Osteocyte (in vitro differentiated cells): ENCODE data around the gene IQSEC1. TPM values are rescaled to one million over a fixed set of nuclear protein-coding genes. Genes with fewer than 3 reads are reported as not detected.

ENCODE experiments used
- DNase-seq: peaks from one replicate; pipeline ENCODE4 v3.0.0; 2021; ENCODE audit warnings: mixed read lengths; ENCODE audit not compliant: unreplicated experiment; ENCODE audit errors: extremely low spot score
- H3K27ac Mint-ChIP-seq: one replicate; pipeline ENCODE4 v1.8.0; 2021; ENCODE audit warnings: mild to moderate bottlenecking, mixed read lengths; ENCODE audit not compliant: unreplicated experiment
- H3K27me3 Mint-ChIP-seq: one replicate; pipeline ENCODE4 v1.8.0; 2021; ENCODE audit warnings: mixed read lengths; ENCODE audit not compliant: unreplicated experiment
- H3K36me3 Mint-ChIP-seq: one replicate; pipeline ENCODE4 v1.8.0; 2021; ENCODE audit warnings: mixed read lengths; ENCODE audit not compliant: unreplicated experiment
- H3K4me1 Mint-ChIP-seq: one replicate; pipeline ENCODE4 v1.8.0; 2021; ENCODE audit warnings: mixed read lengths; ENCODE audit not compliant: unreplicated experiment
- H3K4me3 Mint-ChIP-seq: one replicate; pipeline ENCODE4 v1.8.0; 2021; ENCODE audit warnings: mild to moderate bottlenecking, moderate library complexity, mixed read lengths; ENCODE audit not compliant: unreplicated experiment
- H3K9me3 Mint-ChIP-seq: one replicate; pipeline ENCODE4 v1.8.0; 2021; ENCODE audit warnings: mixed read lengths; ENCODE audit not compliant: unreplicated experiment
- CTCF ChIP-seq: fragments of 200-600 bp; sonication (generic); IDR thresholded peaks from 2 replicates; pipeline ENCODE4 v1.5.0; 2021; ENCODE audit warnings: antibody characterized with exemption, mild to moderate bottlenecking, moderate library complexity
- total RNA-seq: library from RNA; stranded (reverse); gene quantifications from 2 replicates; pipeline ENCODE4 v1.2.1, GENCODE V29; 2021

IQSEC1 gene
- total RNA-seq, 1 donor from 2014 or later = 37.9 TPM

- Mint-ChIP-seq H3K9me3 (no peaks in the 10 kb centered on the region), H3K27me3 (peaks cover 33% of the 10 kb centered on the region), H3K4me1 (no peaks in the 10 kb centered on the region), H3K36me3 (no peaks in the 10 kb centered on the region), H3K4me3 (no peak overlapping the region), H3K27ac (no peak overlapping the region)
- no peak for TF ChIP-seq CTCF
- DNase-seq = no peak
Observed at GRCh38 chr3:13120289-13120927, 47.2 kb upstream of the IQSEC1 start.

GRCh38 chr3:13119471-13120220, 46.4 kb upstream of the IQSEC1 start:
- no peaks in the 10 kb centered on the region for H3K36me3 Mint-ChIP-seq
- H3K27ac Mint-ChIP-seq = no peak overlapping the region
- H3K4me3 Mint-ChIP-seq = no peak overlapping the region
- H3K4me1 Mint-ChIP-seq = no peaks in the 10 kb centered on the region
- TF ChIP-seq CTCF = no peak
- H3K9me3 Mint-ChIP-seq = no peaks in the 10 kb centered on the region
- H3K27me3 Mint-ChIP-seq = peaks cover 38% of the 10 kb centered on the region
- no peak for DNase-seq

- no peak for TF ChIP-seq CTCF
- H3K4me1 Mint-ChIP-seq = no peaks in the 10 kb centered on the region
- H3K27ac Mint-ChIP-seq = no peak overlapping the region
- no peak overlapping the region for H3K4me3 Mint-ChIP-seq
- H3K9me3 Mint-ChIP-seq = no peaks in the 10 kb centered on the region
- H3K36me3 Mint-ChIP-seq = no peaks in the 10 kb centered on the region
- H3K27me3 Mint-ChIP-seq = peaks cover 48% of the 10 kb centered on the region
- no peak for DNase-seq
Observed at GRCh38 chr3:13116426-13116825, 43.2 kb upstream of the IQSEC1 start.

- H3K4me3 Mint-ChIP-seq = no peak overlapping the region
- H3K4me1 Mint-ChIP-seq = no peaks in the 10 kb centered on the region
- DNase-seq = no peak
- H3K27me3 Mint-ChIP-seq = peaks cover 46% of the 10 kb centered on the region
- no peak overlapping the region for H3K27ac Mint-ChIP-seq
- no peak for TF ChIP-seq CTCF
- H3K9me3 Mint-ChIP-seq = no peaks in the 10 kb centered on the region
- H3K36me3 Mint-ChIP-seq = no peaks in the 10 kb centered on the region
Observed at GRCh38 chr3:13115991-13116390, 42.8 kb upstream of the IQSEC1 start.

GRCh38 chr3:13115576-13115910, 42.3 kb upstream of the IQSEC1 start:
- no peak for TF ChIP-seq CTCF
- H3K4me3 Mint-ChIP-seq = no peak overlapping the region
- peaks cover 3% of the 10 kb centered on the region for H3K4me1 Mint-ChIP-seq
- no peaks in the 10 kb centered on the region for H3K9me3 Mint-ChIP-seq
- no peaks in the 10 kb centered on the region for H3K36me3 Mint-ChIP-seq
- no peak overlapping the region for H3K27ac Mint-ChIP-seq
- H3K27me3 Mint-ChIP-seq = peaks cover 45% of the 10 kb centered on the region
- no peak for DNase-seq
